ENCODE measurements around the gene CAMTA1.

Gene CAMTA1

DNA sequence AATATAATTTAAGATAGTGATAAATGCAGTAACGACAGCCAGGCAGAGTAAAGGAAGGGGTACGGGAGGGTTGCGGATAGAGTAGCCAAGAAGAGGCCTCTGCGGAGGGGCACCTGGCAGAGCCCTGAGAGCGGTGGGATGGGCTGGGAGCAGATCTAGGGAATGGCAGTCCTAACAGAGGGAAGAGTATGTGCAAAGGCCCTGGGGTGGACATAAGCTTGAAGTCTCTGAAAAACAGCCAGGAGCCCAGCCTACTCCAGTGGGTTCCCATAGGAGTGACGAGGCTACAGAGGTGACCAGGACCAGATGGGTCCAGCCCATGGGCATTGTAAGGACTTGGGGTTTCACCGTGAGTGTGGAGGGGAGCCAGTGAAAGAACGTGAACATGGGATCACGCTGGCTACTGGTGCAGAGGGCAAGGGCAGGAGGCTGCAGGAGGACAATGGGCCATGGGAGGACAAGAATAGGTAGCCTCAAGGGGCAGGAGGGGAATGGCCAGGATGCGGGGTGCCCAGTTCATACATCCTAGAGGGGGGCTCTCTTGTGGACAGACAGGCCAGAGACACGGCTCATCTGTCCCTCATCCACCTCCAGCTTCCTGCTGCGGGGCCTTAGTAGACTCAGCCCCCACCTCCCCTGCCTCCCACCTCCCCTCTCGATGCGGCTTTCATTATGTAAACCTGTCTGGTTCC lies 800.1 kb downstream of the CAMTA1 start:
- H3K27me3 ChIP-seq (ENCODE audit: control insufficient read depth, insufficient read depth, low read length) = no peaks in the 10 kb centered on the region
- no peak overlapping the region for H3K9ac ChIP-seq (ENCODE audit: low read depth, low read length)
- no peaks in the 10 kb centered on the region for H3K36me3 ChIP-seq (ENCODE audit: control insufficient read depth, insufficient read depth, low read length)
- H3K4me1 ChIP-seq (ENCODE audit: control insufficient read depth, insufficient read depth, low read length) = no peaks in the 10 kb centered on the region
- no peaks in the 10 kb centered on the region for H3K9me3 ChIP-seq (ENCODE audit: control insufficient read depth, insufficient read depth, low read length)
- H3K4me3 ChIP-seq (ENCODE audit: low read depth, low read length) = no peak overlapping the region

DNA sequence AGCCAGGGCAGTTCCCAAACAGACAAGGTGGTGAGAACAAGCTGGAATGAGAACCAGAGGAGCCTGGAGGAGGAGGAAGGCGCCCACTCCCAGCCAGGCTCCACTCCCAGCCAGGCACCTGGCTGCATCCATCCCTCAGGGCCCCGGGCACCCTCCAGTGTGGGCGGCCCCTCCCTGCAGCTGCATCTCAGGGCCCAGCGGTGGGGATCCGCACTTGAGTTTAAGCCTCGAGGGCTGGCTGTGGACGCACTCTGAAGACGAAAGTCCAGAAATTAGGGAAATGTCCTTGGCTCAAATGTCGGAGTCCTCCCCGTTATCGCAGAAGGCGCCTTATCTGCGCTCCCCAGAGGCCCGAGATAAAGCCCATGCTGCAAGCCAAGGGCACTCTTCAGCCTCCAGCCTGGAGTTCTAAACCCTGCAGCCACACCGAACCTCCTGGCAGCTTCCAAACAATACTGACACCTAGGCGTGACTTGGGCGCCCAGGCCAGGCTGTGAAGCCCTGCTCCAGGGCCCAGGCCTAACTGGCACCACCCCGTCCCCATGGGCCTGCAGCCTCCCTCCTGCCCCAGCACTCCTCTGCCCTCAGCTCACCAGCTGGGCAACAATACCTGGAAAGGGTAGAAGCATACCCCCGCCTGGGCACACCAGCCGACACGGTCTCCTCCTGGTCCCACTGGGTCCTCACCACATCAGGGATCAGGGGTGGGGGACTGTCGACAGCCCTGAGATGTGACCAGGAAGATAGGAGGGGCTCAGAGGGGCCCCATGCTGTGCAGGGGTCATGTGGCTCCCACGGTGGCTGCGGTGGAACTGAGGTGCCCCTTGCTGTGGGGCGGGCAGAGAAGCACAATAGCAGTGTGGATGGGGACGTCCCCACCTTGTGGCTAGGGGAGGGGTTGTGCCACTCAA lies 801.0 kb downstream of the CAMTA1 start:
- Histone ChIP-seq H3K9me3 (ENCODE audit: control insufficient read depth, insufficient read depth, low read length) (no peaks in the 10 kb centered on the region), H3K27me3 (ENCODE audit: control insufficient read depth, insufficient read depth, low read length) (no peaks in the 10 kb centered on the region), H3K36me3 (ENCODE audit: control insufficient read depth, insufficient read depth, low read length) (no peaks in the 10 kb centered on the region), H3K9ac (ENCODE audit: low read depth, low read length) (no peak overlapping the region), H3K4me3 (ENCODE audit: low read depth, low read length) (no peak overlapping the region), H3K4me1 (ENCODE audit: control insufficient read depth, insufficient read depth, low read length) (no peaks in the 10 kb centered on the region)

GRCh38 chr1:7587108-7587772 lies 802.0 kb downstream of the CAMTA1 start:
- Histone ChIP-seq H3K9me3 (ENCODE audit: control insufficient read depth, insufficient read depth, low read length) (no peaks in the 10 kb centered on the region), H3K4me3 (ENCODE audit: low read depth, low read length) (no peak overlapping the region), H3K36me3 (ENCODE audit: control insufficient read depth, insufficient read depth, low read length) (no peaks in the 10 kb centered on the region), H3K9ac (ENCODE audit: low read depth, low read length) (no peak overlapping the region), H3K27me3 (ENCODE audit: control insufficient read depth, insufficient read depth, low read length) (no peaks in the 10 kb centered on the region), H3K4me1 (ENCODE audit: control insufficient read depth, insufficient read depth, low read length) (no peaks in the 10 kb centered on the region)

- H3K27me3 ChIP-seq (ENCODE audit: control insufficient read depth, insufficient read depth, low read length) = no peaks in the 10 kb centered on the region
- no peaks in the 10 kb centered on the region for H3K36me3 ChIP-seq (ENCODE audit: control insufficient read depth, insufficient read depth, low read length)
- no peak overlapping the region for H3K4me3 ChIP-seq (ENCODE audit: low read depth, low read length)
- no peak overlapping the region for H3K9ac ChIP-seq (ENCODE audit: low read depth, low read length)
- H3K9me3 ChIP-seq (ENCODE audit: control insufficient read depth, insufficient read depth, low read length) = no peaks in the 10 kb centered on the region
- H3K4me1 ChIP-seq (ENCODE audit: control insufficient read depth, insufficient read depth, low read length) = no peaks in the 10 kb centered on the region
Measured at GRCh38 chr1:7587773-7588456, 802.7 kb downstream of the CAMTA1 start.

- Histone ChIP-seq H3K9ac (ENCODE audit: low read depth, low read length) (no peak overlapping the region), H3K4me3 (ENCODE audit: low read depth, low read length) (no peak overlapping the region), H3K4me1 (ENCODE audit: control insufficient read depth, insufficient read depth, low read length) (no peaks in the 10 kb centered on the region), H3K27me3 (ENCODE audit: control insufficient read depth, insufficient read depth, low read length) (no peaks in the 10 kb centered on the region), H3K9me3 (ENCODE audit: control insufficient read depth, insufficient read depth, low read length) (no peaks in the 10 kb centered on the region), H3K36me3 (ENCODE audit: control insufficient read depth, insufficient read depth, low read length) (no peaks in the 10 kb centered on the region)
Measured at GRCh38 chr1:7588457-7588827, 803.2 kb downstream of the CAMTA1 start.

- H3K4me3 ChIP-seq (ENCODE audit: low read depth, low read length) = no peak overlapping the region
- no peaks in the 10 kb centered on the region for H3K4me1 ChIP-seq (ENCODE audit: control insufficient read depth, insufficient read depth, low read length)
- H3K9ac ChIP-seq (ENCODE audit: low read depth, low read length) = no peak overlapping the region
- H3K36me3 ChIP-seq (ENCODE audit: control insufficient read depth, insufficient read depth, low read length) = no peaks in the 10 kb centered on the region
- H3K9me3 ChIP-seq (ENCODE audit: control insufficient read depth, insufficient read depth, low read length) = no peaks in the 10 kb centered on the region
- H3K27me3 ChIP-seq (ENCODE audit: control insufficient read depth, insufficient read depth, low read length) = no peaks in the 10 kb centered on the region
Measured at GRCh38 chr1:7589080-7589735, 804.0 kb downstream of the CAMTA1 start.

- Histone ChIP-seq H3K36me3 (ENCODE audit: control insufficient read depth, insufficient read depth, low read length) (no peaks in the 10 kb centered on the region), H3K9me3 (ENCODE audit: control insufficient read depth, insufficient read depth, low read length) (no peaks in the 10 kb centered on the region), H3K4me1 (ENCODE audit: control insufficient read depth, insufficient read depth, low read length) (no peaks in the 10 kb centered on the region), H3K27me3 (ENCODE audit: control insufficient read depth, insufficient read depth, low read length) (no peaks in the 10 kb centered on the region), H3K9ac (ENCODE audit: low read depth, low read length) (no peak overlapping the region), H3K4me3 (ENCODE audit: low read depth, low read length) (no peak overlapping the region)
Measured at GRCh38 chr1:7589774-7590425, 804.6 kb downstream of the CAMTA1 start.

GRCh38 chr1:7590426-7590790 lies 805.2 kb downstream of the CAMTA1 start:
- Histone ChIP-seq H3K9me3 (ENCODE audit: control insufficient read depth, insufficient read depth, low read length) (no peaks in the 10 kb centered on the region), H3K9ac (ENCODE audit: low read depth, low read length) (no peak overlapping the region), H3K4me1 (ENCODE audit: control insufficient read depth, insufficient read depth, low read length) (no peaks in the 10 kb centered on the region), H3K27me3 (ENCODE audit: control insufficient read depth, insufficient read depth, low read length) (no peaks in the 10 kb centered on the region), H3K36me3 (ENCODE audit: control insufficient read depth, insufficient read depth, low read length) (no peaks in the 10 kb centered on the region), H3K4me3 (ENCODE audit: low read depth, low read length) (no peak overlapping the region)

DNA sequence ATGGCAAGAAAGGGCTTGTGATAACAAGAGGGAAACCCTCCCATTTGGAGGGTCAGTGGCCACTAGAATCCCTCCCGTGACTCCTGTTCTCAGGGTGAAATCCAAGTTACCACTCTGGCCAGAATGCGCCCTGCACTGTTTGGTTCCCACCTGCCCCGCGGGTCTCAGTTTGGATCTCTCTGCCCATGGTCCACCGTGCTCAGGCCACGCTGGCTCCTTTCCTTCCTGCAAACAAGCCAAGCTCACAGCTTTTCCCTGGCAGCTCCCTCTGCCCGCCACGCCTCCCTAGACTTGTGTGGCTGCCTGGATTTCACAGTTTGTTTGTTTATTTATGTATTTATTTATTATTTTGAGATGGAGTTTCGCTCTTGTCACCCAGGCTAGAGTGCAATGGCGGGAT lies 806.3 kb downstream of the CAMTA1 start:
- no peaks in the 10 kb centered on the region for H3K4me1 ChIP-seq (ENCODE audit: control insufficient read depth, insufficient read depth, low read length)
- H3K9ac ChIP-seq (ENCODE audit: low read depth, low read length) = no peak overlapping the region
- no peaks in the 10 kb centered on the region for H3K9me3 ChIP-seq (ENCODE audit: control insufficient read depth, insufficient read depth, low read length)
- H3K27me3 ChIP-seq (ENCODE audit: control insufficient read depth, insufficient read depth, low read length) = no peaks in the 10 kb centered on the region
- no peak overlapping the region for H3K4me3 ChIP-seq (ENCODE audit: low read depth, low read length)
- no peaks in the 10 kb centered on the region for H3K36me3 ChIP-seq (ENCODE audit: control insufficient read depth, insufficient read depth, low read length)

GRCh38 chr1:7592120-7592798 lies 807.0 kb downstream of the CAMTA1 start:
- H3K27me3 ChIP-seq (ENCODE audit: control insufficient read depth, insufficient read depth, low read length) = no peaks in the 10 kb centered on the region

More at GRCh38 chr1:7592120-7592798, 807.0 kb downstream of the CAMTA1 start:
- no peaks in the 10 kb centered on the region for H3K4me1 ChIP-seq (ENCODE audit: control insufficient read depth, insufficient read depth, low read length)
- no peaks in the 10 kb centered on the region for H3K9me3 ChIP-seq (ENCODE audit: control insufficient read depth, insufficient read depth, low read length)
- no peaks in the 10 kb centered on the region for H3K36me3 ChIP-seq (ENCODE audit: control insufficient read depth, insufficient read depth, low read length)
- no peak overlapping the region for H3K9ac ChIP-seq (ENCODE audit: low read depth, low read length)
- H3K4me3 ChIP-seq (ENCODE audit: low read depth, low read length) = no peak overlapping the region

All from iPS-15b (cell line).